Stimulated activated CD8-positive, alpha-beta memory T cell treated with anti-CD3 and anti-CD28 coated beads, Interleukin-12 subunit alpha, Interleukin-12 subunit beta, amount 100 ng/mL, for 24 hours (primary cell): ENCODE measurements around the gene SEC23A.
"Not testable (repeated sequence)": the region's sequence is repeated elsewhere in the genome, so short reads cannot be mapped to it uniquely, and the experiment has no call there.

Experiments used
- DNase-seq: peaks from one replicate; pipeline ENCODE4 v3.0.0-alpha.2; 2020; ENCODE audit errors: extremely low read depth

SEC23A gene

GRCh38 chr14:39091716-39092115 is 11.3 kb downstream of the SEC23A start:
- no peak for DNase-seq

DNA sequence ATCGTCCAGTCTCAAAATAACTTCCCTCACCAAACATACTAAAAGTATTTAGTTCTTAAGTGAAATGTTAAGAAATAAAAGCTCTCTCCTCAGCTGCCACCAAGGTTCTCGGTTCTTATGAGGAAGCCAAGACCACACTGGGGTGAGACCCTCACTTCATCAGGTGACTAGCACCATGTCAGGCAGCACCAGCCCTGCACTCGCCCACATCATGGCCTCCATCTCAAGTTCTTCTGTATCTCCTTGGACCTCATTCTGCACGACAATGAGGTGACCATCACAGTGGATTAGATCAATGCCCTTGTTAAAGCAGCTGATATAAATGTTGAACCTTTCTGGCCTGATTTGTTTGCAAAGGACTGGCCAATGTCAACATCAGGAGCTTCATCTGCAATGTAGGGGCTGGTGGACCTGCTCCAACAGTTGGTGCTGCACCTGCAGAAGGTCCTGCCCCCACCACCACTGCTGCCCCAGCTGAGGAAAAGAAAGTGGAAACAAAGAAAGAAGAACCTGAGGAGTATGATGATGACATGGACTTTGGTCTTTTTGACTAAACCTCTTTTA is 12.4 kb downstream of the SEC23A start:
- no peak for DNase-seq

GRCh38 chr14:39087493-39087892 is 15.5 kb downstream of the SEC23A start:
- DNase-seq, result no peak

DNA sequence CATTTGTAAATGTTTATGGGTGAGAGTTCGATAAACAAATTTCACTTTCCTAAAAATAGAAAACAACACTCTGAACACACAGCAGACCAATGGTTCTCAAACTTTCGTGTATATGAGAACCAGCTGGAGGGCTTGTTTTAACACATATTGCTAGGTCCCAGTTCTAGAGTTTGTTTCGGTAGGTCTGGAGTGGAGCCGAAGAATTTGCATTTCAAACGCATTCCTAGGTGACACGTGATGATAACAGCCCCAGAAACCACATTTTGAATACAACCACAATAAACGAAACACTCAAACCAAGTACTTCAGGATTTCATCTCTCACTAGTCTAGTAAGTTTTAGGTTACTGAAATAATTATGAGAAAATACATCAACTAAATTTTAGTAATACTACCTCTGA is 17.1 kb downstream of the SEC23A start:
- DNase-seq, result no peak

- no peak for DNase-seq
These were observed 19.9 kb downstream of the SEC23A start for GRCh38 chr14:39083127-39083526.

- no peak for DNase-seq
These were observed 22.1 kb downstream of the SEC23A start for GRCh38 chr14:39080886-39081285.

DNA sequence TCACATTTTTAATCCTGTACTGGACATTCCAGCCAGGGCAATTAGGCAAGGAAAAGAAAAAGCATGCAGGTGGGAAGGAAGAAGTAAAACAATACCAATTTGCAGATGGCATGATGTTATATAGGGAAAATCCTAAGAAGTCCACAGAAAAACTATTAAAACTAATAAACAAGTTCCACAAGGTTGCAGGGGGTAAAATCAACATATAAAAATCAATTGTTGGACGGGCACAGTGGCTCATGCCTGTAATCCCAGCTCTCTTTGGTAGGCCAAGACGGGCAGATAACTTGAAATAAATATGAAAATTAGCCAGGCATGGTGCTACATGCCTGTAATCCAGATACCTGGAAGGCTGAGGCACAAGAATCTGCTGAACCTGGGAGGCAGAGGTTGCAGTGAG is 31.9 kb downstream of the SEC23A start:
- no peak for DNase-seq

DNA sequence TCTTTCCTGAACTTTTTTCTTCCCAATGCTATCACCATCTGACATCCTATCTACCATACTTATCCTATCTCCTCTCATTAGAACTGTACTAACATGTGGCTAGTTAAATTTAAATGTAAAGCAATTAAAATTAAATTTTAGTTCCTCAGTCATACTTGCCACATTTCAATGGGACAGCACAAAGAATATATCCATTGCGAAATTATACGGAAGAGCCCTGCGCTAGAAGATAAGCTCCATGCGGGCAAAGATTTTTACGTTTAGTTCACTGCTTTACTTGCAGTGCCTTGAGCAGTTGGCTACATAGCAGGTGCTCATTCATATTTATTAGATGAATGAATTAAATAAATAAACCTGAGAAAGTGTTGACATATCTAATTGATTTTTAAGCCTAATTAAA is 33.1 kb downstream of the SEC23A start:
- no peak for DNase-seq

- not testable (repeated sequence) for DNase-seq
These were observed 33.7 kb downstream of the SEC23A start for GRCh38 chr14:39069169-39069805.

DNA sequence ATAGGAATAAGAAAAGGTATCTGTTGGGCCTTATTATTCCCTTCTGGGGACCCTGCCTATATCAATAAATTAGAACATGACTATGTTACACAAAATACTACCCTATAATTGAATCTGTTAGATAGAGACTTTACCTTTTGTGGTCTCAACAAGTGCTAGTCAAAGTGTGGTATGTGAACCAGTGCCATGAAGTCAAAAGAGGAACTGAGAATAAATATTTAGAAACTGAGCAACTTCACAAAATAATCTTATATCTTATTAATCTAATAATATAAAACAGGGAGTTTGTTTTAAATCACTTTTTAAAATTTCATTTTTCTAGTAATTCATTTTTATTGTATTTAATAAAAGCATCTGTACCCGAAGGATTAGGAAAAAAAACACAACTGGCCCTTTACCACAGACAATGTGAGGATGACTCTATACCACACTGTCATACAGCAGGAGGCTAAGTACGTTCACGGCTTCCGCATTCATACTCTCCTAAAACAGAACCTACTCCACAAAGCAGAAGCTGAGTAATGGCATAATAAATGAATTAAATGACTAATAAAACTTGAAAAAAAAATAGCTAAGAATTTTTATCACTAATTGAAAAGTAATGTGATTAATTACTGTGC is 42.1 kb downstream of the SEC23A start:
- no peak for DNase-seq

GRCh38 chr14:39055786-39056474 is 47.1 kb downstream of the SEC23A start:
- DNase-seq, result no peak

GRCh38 chr14:39052869-39053454 is 50.1 kb downstream of the SEC23A start:
- DNase-seq, result not testable (repeated sequence)

- no peak for DNase-seq
These were observed 52.6 kb downstream of the SEC23A start for GRCh38 chr14:39050389-39050788.

DNA sequence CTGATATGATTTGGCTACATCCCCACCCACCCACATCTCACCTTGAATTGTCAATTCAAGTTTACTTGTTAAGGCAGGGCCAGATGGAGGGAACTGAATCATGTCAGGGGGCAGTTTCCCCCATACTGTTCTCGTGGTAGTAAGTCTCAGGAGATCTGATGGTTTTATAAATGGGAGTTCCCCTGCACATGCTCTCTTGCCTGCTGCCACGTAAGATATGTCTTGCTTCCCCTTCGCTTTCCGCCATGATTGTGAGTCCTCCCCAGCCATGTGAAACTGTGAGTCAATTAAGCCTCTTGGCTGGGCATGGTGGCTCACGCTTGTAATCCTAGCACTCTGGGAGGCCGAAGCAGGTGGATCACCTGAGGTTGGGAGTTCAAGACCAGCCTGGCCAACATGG is 57.1 kb downstream of the SEC23A start:
- not testable (repeated sequence) for DNase-seq

GRCh38 chr14:39043352-39043943 is 59.6 kb downstream of the SEC23A start:
- no peak for DNase-seq

DNA sequence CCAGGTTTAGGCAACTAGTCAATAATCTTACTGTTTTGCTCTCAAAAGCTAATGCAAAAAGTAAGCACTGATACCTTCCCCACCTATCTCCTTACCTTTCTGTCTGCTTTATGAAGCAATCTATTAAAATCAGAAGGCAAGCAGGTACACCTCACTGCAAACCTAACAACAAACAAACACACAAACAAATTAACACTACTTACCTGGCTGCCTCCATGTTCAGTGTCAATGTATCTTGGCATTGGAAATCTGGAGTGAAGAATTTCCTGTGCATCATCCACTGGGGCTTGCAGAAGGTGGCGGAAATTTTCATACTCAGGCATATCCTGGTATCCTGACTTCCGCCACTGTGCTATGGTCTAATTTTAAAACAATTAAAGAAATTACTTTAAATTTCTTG is 62.5 kb downstream of the SEC23A start:
- DNase-seq, result no peak

- no peak for DNase-seq
These were observed 64.5 kb downstream of the SEC23A start for GRCh38 chr14:39038542-39038941.

GRCh38 chr14:39036760-39037159 is 66.3 kb downstream of the SEC23A start:
- DNase-seq, result no peak

- no peak for DNase-seq
These were observed 67.7 kb downstream of the SEC23A start for GRCh38 chr14:39035336-39035735.

- DNase-seq, result no peak
These were observed 68.3 kb downstream of the SEC23A start for GRCh38 chr14:39034481-39035296.

- no peak for DNase-seq
These were observed 69.7 kb downstream of the SEC23A start for GRCh38 chr14:39033371-39033770.
